ENCODE measurements around the gene CYTIP.
"Not testable (repeated sequence)": the region's sequence is repeated elsewhere in the genome, so short reads cannot be mapped to it uniquely, and the experiment has no call there.

The CYTIP gene

GRCh38 chr2:157427922-157428303, 16.0 kb downstream of the CYTIP start:
- no peak overlapping the region for H3K4me3 ChIP-seq (ENCODE audit: low read depth, low read length)
- no peak for DNase-seq (ENCODE audit: low read depth)

- no peak overlapping the region for H3K4me3 ChIP-seq (ENCODE audit: low read depth, low read length)
- no peak for DNase-seq (ENCODE audit: low read depth)
These were observed 16.6 kb downstream of the CYTIP start for GRCh38 chr2:157427003-157427921.

- H3K4me3 ChIP-seq (ENCODE audit: low read depth, low read length), result no peak overlapping the region
- no peak for DNase-seq (ENCODE audit: low read depth)
These were observed 17.4 kb downstream of the CYTIP start for GRCh38 chr2:157426477-157426994.

DNA sequence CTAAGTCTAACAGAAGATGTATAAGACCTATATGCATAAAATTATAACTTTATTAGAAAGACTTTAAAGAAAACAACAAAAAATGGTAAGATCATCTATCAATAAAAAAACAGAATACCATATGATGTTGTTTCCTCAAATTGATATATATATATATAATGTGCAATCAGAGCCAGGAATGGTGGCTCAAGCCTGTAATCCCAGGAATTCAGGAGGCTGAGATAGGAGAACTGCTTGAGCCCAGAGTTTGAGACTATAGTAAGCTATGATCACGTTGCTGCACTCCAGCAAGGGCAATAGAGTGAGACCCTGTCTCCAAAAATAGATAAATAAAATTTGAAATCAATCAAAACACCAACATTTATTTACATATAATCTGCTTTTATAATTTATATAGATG, 19.5 kb downstream of the CYTIP start:
- no peak overlapping the region for H3K4me3 ChIP-seq (ENCODE audit: low read depth, low read length)
- DNase-seq (ENCODE audit: low read depth), result no peak

GRCh38 chr2:157421964-157422363, 21.9 kb downstream of the CYTIP start:
- no peak overlapping the region for H3K4me3 ChIP-seq (ENCODE audit: low read depth, low read length)
- no peak for DNase-seq (ENCODE audit: low read depth)

GRCh38 chr2:157421331-157421944, 22.5 kb downstream of the CYTIP start:
- DNase-seq (ENCODE audit: low read depth), result no peak
- H3K4me3 ChIP-seq (ENCODE audit: low read depth, low read length), result no peak overlapping the region

DNA sequence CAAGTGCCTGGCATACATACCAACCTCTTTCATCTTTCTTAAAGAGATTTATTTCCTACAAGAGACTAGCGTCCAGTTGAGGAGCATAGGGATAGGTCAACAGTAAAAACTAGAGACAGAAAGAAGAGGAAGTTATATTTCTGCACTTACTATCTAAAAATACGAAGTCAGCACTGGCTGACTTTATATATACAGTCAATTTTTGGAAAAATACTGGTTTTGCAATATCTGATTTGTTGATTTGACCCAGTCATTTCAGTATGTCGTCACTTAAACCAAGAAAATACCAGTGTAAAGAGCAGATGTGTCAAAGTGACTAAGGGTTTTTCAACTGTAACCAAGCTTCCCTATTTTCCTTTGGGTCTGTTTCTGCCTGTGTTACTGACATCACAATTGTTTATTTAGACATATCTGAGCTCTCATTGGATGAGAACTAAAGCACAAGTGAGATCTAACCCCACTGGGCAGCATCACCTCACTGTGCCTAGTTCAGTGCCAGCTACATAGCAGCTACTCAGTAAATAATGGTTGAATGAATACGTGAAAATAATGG, 23.0 kb downstream of the CYTIP start:
- DNase-seq (ENCODE audit: low read depth), result no peak
- H3K4me3 ChIP-seq (ENCODE audit: low read depth, low read length), result no peak overlapping the region

GRCh38 chr2:157419031-157419575, 24.8 kb downstream of the CYTIP start:
- DNase-seq (ENCODE audit: low read depth), result no peak
- no peak overlapping the region for H3K4me3 ChIP-seq (ENCODE audit: low read depth, low read length)

- no peak for DNase-seq (ENCODE audit: low read depth)
- no peak overlapping the region for H3K4me3 ChIP-seq (ENCODE audit: low read depth, low read length)
These were observed 25.6 kb downstream of the CYTIP start for GRCh38 chr2:157418239-157418641.

GRCh38 chr2:157415591-157416101, 28.2 kb downstream of the CYTIP start:
- no peak overlapping the region for H3K4me3 ChIP-seq (ENCODE audit: low read depth, low read length)
- DNase-seq (ENCODE audit: low read depth), result no peak

DNA sequence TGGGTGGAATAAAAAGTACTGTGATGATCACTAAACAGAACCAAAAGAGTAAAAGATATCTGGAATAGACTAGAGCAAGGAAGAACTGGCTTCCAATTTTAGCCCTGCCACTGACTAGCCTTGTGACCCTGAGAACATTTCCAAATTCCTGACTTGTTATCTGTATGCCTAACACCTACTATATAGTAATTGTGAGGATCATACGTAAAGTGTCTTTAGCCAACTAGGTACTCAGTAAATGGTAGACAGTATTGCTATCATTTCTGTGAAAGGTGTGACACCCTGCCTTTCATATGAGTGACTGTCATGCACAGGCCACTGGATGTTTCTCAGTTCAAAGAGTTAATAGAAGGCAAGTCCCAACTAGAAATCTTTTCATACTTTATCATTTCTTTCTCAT, 29.8 kb downstream of the CYTIP start:
- H3K4me3 ChIP-seq (ENCODE audit: low read depth, low read length), result no peak overlapping the region
- DNase-seq (ENCODE audit: low read depth), result no peak

GRCh38 chr2:157413326-157414035, 30.4 kb downstream of the CYTIP start:
- no peak overlapping the region for H3K4me3 ChIP-seq (ENCODE audit: low read depth, low read length)

GRCh38 chr2:157411624-157412336, 32.1 kb downstream of the CYTIP start:
- no peak for DNase-seq (ENCODE audit: low read depth)

More at GRCh38 chr2:157413326-157414035, 30.4 kb downstream of the CYTIP start:
- no peak for DNase-seq (ENCODE audit: low read depth)

DNA sequence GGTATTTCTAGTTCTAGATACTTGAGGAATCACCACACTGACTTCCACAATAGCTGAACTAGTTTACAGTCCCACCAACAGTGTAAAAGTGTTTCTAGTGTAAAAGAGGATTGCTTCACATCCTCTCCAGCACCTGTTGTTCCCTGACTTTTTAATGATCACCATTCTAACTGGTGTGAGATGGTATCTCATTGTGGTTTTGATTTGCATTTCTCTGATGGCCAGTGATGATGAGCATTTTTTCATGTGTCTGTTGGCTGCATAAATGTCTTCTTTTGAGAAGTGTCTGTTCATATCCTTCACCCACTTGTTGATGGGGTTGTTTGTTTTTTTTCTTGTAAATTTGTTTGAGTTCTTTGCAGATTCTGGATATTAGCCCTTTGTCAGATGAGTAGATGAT, 38.5 kb downstream of the CYTIP start:
- H3K4me3 ChIP-seq (ENCODE audit: low read depth, low read length); DNase-seq (ENCODE audit: low read depth): not testable (repeated sequence)

More at GRCh38 chr2:157411624-157412336, 32.1 kb downstream of the CYTIP start:
- no peak overlapping the region for H3K4me3 ChIP-seq (ENCODE audit: low read depth, low read length)

GRCh38 chr2:157404363-157404762, 39.5 kb downstream of the CYTIP start:
- no peak for DNase-seq (ENCODE audit: low read depth)
- no peak overlapping the region for H3K4me3 ChIP-seq (ENCODE audit: low read depth, low read length)

GRCh38 chr2:157402801-157403485, 40.9 kb downstream of the CYTIP start:
- DNase-seq (ENCODE audit: low read depth); H3K4me3 ChIP-seq (ENCODE audit: low read depth, low read length): not testable (repeated sequence)

GRCh38 chr2:157395811-157396210, 48.1 kb downstream of the CYTIP start:
- H3K4me3 ChIP-seq (ENCODE audit: low read depth, low read length), result no peak overlapping the region
- no peak for DNase-seq (ENCODE audit: low read depth)

DNA sequence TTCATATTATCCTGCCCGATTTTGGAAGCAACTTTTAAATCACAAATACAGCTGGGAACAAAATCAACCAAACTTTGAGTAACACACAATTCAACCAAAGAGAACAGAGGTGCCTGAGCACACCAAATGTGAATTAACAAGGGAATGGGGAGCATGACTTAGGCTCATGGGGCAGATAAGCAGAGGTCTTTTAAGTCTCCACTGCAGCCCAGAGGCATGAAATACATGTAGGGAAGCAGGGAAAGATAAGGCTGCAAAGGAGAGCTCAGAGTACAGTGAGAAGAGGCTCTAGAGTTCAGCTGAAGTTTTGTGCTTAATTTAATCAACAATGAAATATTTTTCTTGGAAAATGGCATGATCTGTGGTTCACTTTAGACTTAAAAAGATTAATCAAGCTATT, 49.0 kb downstream of the CYTIP start:
- H3K4me3 ChIP-seq (ENCODE audit: low read depth, low read length), result no peak overlapping the region
- no peak for DNase-seq (ENCODE audit: low read depth)
